ENCODE data around the gene IDNK. TPM values are rescaled to one million over a fixed set of nuclear protein-coding genes. Genes with fewer than 3 reads are reported as not detected.
"Not testable (repeated sequence)": the region's sequence is repeated elsewhere in the genome, so short reads cannot be mapped to it uniquely, and the experiment has no call there.

Gene IDNK
- total and polyA plus RNA-seq, 9 donors, result 1.5 to 9.0 (median 5.5) TPM

DNA sequence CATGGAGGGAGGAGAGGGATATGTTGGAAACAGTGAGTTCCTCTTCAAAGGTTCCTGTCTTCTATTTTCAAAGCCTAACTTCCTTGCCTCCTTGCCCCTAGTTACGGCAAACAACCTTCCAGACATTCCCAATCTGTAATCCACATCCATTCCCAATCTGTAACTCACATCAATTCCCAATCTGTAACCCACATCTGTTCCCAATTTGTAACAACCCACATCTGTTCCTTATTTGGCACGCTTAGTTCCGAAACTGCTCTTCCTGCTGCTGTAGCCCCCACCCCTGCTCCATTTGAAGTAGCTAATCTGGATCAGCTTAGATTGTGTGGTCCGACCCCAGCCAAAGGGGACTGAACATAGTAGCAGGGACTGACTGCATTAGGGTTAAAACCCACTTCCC lies 23.9 kb upstream of the IDNK start:
- TF ChIP-seq EP300 (IDR thresholded peaks at IDR 0.05) (no peak), POLR2A (IDR thresholded peaks at IDR 0.05) (no peak)
- TF ChIP-seq, protein P1, sequence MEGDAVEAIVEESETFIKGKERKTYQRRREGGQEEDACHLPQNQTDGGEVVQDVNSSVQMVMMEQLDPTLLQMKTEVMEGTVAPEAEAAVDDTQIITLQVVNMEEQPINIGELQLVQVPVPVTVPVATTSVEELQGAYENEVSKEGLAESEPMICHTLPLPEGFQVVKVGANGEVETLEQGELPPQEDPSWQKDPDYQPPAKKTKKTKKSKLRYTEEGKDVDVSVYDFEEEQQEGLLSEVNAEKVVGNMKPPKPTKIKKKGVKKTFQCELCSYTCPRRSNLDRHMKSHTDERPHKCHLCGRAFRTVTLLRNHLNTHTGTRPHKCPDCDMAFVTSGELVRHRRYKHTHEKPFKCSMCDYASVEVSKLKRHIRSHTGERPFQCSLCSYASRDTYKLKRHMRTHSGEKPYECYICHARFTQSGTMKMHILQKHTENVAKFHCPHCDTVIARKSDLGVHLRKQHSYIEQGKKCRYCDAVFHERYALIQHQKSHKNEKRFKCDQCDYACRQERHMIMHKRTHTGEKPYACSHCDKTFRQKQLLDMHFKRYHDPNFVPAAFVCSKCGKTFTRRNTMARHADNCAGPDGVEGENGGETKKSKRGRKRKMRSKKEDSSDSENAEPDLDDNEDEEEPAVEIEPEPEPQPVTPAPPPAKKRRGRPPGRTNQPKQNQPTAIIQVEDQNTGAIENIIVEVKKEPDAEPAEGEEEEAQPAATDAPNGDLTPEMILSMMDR (IDR thresholded peaks at IDR 0.05), result no peak

DNA sequence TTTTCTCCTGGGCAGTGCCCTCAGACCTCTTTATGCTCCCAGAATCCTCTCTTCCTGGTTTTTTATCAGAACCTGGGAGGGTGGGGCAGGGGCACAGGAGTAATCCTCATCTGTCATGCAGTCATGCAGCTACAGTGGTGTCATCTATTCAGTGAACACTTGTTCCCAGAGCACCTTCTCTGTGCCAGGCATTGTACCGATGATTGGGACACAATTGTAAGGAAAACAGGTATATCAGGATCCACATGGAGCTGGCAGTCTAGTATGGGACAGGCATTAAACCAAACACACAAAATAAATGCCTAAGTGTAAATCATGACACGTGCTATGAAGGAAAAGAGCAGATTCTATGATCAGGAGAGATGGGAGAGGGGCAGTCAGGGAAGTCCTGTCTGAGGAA lies 21.5 kb upstream of the IDNK start:
- Histone ChIP-seq H3K36me3 (no peaks in the 10 kb centered on the region), H3K4me3 (no peak overlapping the region), H3K9me3 (no peaks in the 10 kb centered on the region), H3K27me3 (no peaks in the 10 kb centered on the region), H3K4me1 (ENCODE audit: insufficient read depth) (no peaks in the 10 kb centered on the region), H3K27ac (no peak overlapping the region)
- whole genome bisulfite sequencing, 3 donors, result 80 to 83% (median 81%) methylated on average over 2 of the region's 2 CpGs
- no peak for DNase-seq
- intact Hi-C loops (cut with DNase I), result no loop called here
- TF ChIP-seq EP300 (IDR thresholded peaks at IDR 0.05), result no peak
- TF ChIP-seq, protein P1 (IDR thresholded peaks at IDR 0.05), result no peak
- TF ChIP-seq POLR2A (IDR thresholded peaks at IDR 0.05), result no peak

More for the DNA sequence above, 23.9 kb upstream of the IDNK start:
- no peak for DNase-seq
- Histone ChIP-seq H3K4me3 (no peak overlapping the region), H3K27ac (no peak overlapping the region), H3K36me3 (no peaks in the 10 kb centered on the region), H3K27me3 (no peaks in the 10 kb centered on the region), H3K9me3 (no peaks in the 10 kb centered on the region), H3K4me1 (ENCODE audit: insufficient read depth) (no peaks in the 10 kb centered on the region)
- 86 to 91% (median 89%) methylated on average over 4 of the region's 4 CpGs for WGBS, 3 donors
- intact Hi-C loops (cut with DNase I), result no loop called here

DNA sequence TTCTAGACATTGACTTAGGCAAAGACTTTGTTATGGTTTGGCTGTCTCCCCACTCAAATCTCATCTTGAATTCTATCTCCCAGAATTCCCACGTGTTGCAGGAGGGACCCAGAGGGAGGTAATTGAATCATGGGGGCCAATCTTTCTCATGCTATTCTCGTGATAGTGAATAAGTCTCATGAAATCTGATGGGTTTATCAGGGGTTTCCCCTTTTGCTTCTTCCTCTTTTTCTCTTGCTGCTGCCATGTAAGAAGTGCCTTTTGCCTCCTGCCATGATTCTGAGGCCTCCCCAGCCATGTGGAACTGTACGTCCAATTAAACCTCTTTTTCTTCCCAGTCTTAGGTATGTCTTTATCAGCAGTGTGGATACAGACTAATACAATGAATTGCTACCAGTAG lies 15.3 kb upstream of the IDNK start:
- H3K36me3 ChIP-seq; DNase-seq; intact Hi-C loops (cut with DNase I): not testable (repeated sequence)

DNA sequence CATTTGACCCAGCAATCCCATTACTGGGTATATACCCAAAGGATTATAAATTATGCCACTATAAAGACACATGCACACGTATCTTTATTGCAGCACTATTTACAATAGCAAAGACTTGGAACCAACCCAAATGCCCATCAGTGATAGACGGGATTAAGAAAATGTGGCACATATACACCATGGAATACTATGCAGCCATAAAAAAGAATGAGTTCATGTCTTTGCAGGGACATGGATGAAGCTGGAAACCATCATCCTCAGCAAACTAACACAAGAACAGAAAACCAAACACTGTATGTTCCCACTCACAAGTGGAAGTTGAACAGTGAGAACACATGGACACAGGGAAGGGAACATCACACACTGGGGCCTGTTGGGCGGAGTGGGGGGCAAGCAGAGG lies 9.6 kb upstream of the IDNK start:
- not testable (repeated sequence) for H3K27me3 ChIP-seq

More for the DNA sequence above, 15.3 kb upstream of the IDNK start:
- not testable (repeated sequence) for H3K27ac ChIP-seq; H3K9me3 ChIP-seq; H3K27me3 ChIP-seq; H3K4me3 ChIP-seq; H3K4me1 ChIP-seq (ENCODE audit: insufficient read depth)
- WGBS, 3 donors, result 74 to 83% (median 76%) methylated on average over 3 of the region's 3 CpGs

DNA sequence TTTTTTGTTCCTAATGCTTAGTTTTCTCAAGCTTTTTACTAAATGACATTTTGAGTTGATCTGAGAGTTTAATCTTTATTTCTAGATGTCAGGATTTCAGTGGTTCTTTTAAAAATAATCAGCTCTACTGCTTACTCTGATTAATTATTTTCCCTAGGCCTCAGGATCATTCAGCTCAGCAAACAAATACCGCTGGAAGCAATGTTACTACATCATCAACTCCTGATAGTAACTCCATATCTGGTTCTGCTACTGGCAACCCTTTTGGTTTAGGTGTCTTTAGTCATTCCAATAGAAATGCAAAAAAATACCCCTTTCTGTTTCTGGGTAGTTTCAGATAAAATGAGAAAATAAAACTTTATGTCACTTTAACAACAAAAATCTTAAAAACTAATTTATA lies 5.6 kb upstream of the IDNK start:
- H3K4me1 ChIP-seq (ENCODE audit: insufficient read depth), result no peaks in the 10 kb centered on the region
- no peaks in the 10 kb centered on the region for H3K27me3 ChIP-seq
- no peak for DNase-seq
- H3K36me3 ChIP-seq, result no peaks in the 10 kb centered on the region
- no peak for TF ChIP-seq POLR2A (IDR thresholded peaks at IDR 0.05)
- WGBS, 3 donors, result 78 to 93% (median 83%) methylated on average over 1 of the region's 1 CpG
- intact Hi-C loops (cut with DNase I), result no loop called here
- H3K27ac ChIP-seq, result no peak overlapping the region
- no peak overlapping the region for H3K4me3 ChIP-seq
- H3K9me3 ChIP-seq, result no peaks in the 10 kb centered on the region

More for the DNA sequence above, 9.6 kb upstream of the IDNK start:
- 85 to 93% (median 89%) methylated on average over 3 of the region's 3 CpGs for WGBS, 3 donors
- intact Hi-C loops (cut with DNase I); H3K9me3 ChIP-seq; DNase-seq; H3K27ac ChIP-seq; H3K4me1 ChIP-seq (ENCODE audit: insufficient read depth); H3K36me3 ChIP-seq; H3K4me3 ChIP-seq: not testable (repeated sequence)

DNA sequence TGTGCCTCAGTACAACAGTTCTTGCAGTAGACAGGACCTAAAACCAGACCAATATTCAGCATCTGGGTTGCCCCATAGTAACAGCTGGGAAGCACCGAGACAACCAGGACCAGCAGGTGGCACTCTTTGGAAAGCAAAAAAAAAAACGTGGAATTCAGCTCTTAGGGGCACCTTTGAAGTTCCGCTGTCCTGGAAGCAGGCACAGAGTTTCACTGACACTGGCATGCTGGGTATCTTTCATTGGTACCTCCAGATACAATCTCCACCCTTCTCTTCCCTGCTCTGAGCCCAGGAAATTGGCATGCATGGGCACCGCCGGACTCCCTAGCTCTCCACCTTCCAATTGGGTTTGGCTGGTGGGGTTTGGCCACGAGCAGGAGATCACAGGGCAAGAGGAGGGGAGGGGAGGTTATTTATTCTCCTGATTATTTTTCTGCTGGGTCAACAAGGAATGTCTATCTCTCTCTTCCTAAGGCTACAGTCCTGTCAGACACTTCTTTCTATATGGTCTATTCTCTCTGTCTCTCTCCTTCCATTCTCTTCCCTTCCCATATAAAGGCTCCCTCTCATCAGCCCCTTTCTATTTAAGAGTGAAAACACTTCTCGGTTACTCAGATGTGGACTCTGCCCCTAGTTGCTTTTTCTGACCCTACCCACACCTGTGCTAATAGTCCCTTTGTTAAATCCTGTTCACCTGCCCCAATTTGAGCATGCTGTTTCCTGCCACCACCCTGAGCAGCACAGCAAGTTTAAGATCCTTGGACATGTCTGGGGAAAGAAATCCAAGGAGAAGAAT lies 1.9 kb upstream of the IDNK start:
- Histone ChIP-seq H3K36me3 (no peaks in the 10 kb centered on the region), H3K4me3 (no peak overlapping the region), H3K27me3 (no peaks in the 10 kb centered on the region), H3K4me1 (ENCODE audit: insufficient read depth) (no peaks in the 10 kb centered on the region), H3K27ac (no peak overlapping the region), H3K9me3 (no peaks in the 10 kb centered on the region)
- intact Hi-C loops (cut with DNase I), result loop anchor here in 1 of 4 donors (5.0 kb wide), 1 partner anchor 291 kb away; no protein-coding TSS in a partner anchor
- TF ChIP-seq, protein P1 (IDR thresholded peaks at IDR 0.05), result no peak
- TF ChIP-seq EP300 (IDR thresholded peaks at IDR 0.05) (no peak), POLR2A (IDR thresholded peaks at IDR 0.05) (no peak)
- WGBS, 3 donors, result 15 to 24% (median 17%) methylated on average over 7 of the region's 7 CpGs
- peak in 1 of 5 donors; percentile 22 for DNase-seq

All from ovary (tissue), 9 donors.